Keratinocyte (primary cell): ENCODE results near the gene NCF4. TPM values are rescaled to one million over a fixed set of nuclear protein-coding genes. Genes with fewer than 3 reads are reported as not detected.

ENCODE experiments used
- DNase-seq: peaks from one replicate; pipeline ENCODE4 v3.0.0-alpha.2; 2011; ENCODE audit warnings: low read depth, missing footprints, low spot score
- FAIRE-seq: peaks from 2 replicates; lab custom pipeline; 2011; peaks lifted over from hg19 to GRCh38; lab: Jason Lieb, UNC
- H2AFZ ChIP-seq: 2 replicates; pipeline ENCODE4 v1.6.0; 2012; ENCODE audit warnings: low read length, control low read depth, inconsistent platforms; ENCODE audit not compliant: control insufficient read depth
- H3K27ac ChIP-seq: 2 replicates; pipeline ENCODE4 v1.5.1; 2011; ENCODE audit warnings: low read length; ENCODE audit not compliant: control insufficient read depth, insufficient read depth
- H3K27me3 ChIP-seq: 3 replicates; pipeline ENCODE4 v1.6.0; 2011; ENCODE audit warnings: low read length; ENCODE audit not compliant: control insufficient read depth, insufficient read depth; ENCODE audit errors: extremely low read depth
- H3K36me3 ChIP-seq, 2 experiments: 2 replicates in 1 of 2; 3 replicates in 1 of 2; pipeline ENCODE4 v1.5.1; 2011; ENCODE audit warnings: low read length in 2 of 2, mild to moderate bottlenecking in 1 of 2; ENCODE audit not compliant: control insufficient read depth in 2 of 2, insufficient read depth in 2 of 2; ENCODE audit errors: extremely low read depth in 1 of 2
- H3K4me1 ChIP-seq: 3 replicates; pipeline ENCODE4 v1.5.1; 2011; ENCODE audit warnings: low read length; ENCODE audit not compliant: control insufficient read depth, insufficient read depth; ENCODE audit errors: extremely low read depth
- H3K4me2 ChIP-seq: 3 replicates; pipeline ENCODE4 v1.6.0; 2011; ENCODE audit warnings: low read depth, low read length; ENCODE audit not compliant: control insufficient read depth, insufficient read depth; ENCODE audit errors: extremely low read depth
- H3K4me3 ChIP-seq, 3 experiments: fragments of 200-600 bp in 1 of 3; sonication (generic) in 1 of 3; 2 replicates in 2 of 3; 3 replicates in 1 of 3; pipeline ENCODE4 v1.5.1; 2011 to 2016; ENCODE audit warnings: low read length in 3 of 3, mild to moderate bottlenecking in 3 of 3, control low read depth in 2 of 3, inconsistent platforms in 1 of 3, low read depth in 1 of 3, mixed read lengths in 1 of 3, mixed run types in 1 of 3, moderate library complexity in 1 of 3; ENCODE audit not compliant: control insufficient read depth in 2 of 3, insufficient read depth in 2 of 3; ENCODE audit errors: extremely low read depth in 1 of 3
- H3K79me2 ChIP-seq: 2 replicates; pipeline ENCODE4 v1.6.0; 2012; ENCODE audit warnings: low read length; ENCODE audit not compliant: control insufficient read depth, insufficient read depth
- H3K9ac ChIP-seq: 3 replicates; pipeline ENCODE4 v1.6.0; 2011; ENCODE audit warnings: low read length; ENCODE audit not compliant: control insufficient read depth, insufficient read depth; ENCODE audit errors: extremely low read depth
- H3K9me1 ChIP-seq: 3 replicates; pipeline ENCODE4 v1.6.0; 2011; ENCODE audit warnings: low read length; ENCODE audit not compliant: control insufficient read depth, insufficient read depth; ENCODE audit errors: extremely low read depth
- H3K9me3 ChIP-seq: 2 replicates; pipeline ENCODE4 v1.5.1; 2012; ENCODE audit warnings: low read depth, low read length; ENCODE audit not compliant: control insufficient read depth
- H4K20me1 ChIP-seq: 3 replicates; pipeline ENCODE4 v1.6.0; 2011; ENCODE audit warnings: low read length; ENCODE audit not compliant: control insufficient read depth, insufficient read depth; ENCODE audit errors: extremely low read depth
- CTCF ChIP-seq, 3 experiments: IDR thresholded peaks in 1 of 3; conservative IDR thresholded peaks in 1 of 3; optimal IDR thresholded peaks in 1 of 3; 2 replicates in 2 of 3; 3 replicates in 1 of 3; pipeline versions ENCODE3 to v1.5.1; 2011; ENCODE audit warnings: low read length in 3 of 3, mild to moderate bottlenecking in 3 of 3, moderate library complexity in 2 of 3, control low read depth in 1 of 3, inconsistent platforms in 1 of 3; ENCODE audit not compliant: insufficient read depth in 2 of 3; ENCODE audit errors: extremely low read depth in 1 of 3
- EZH2 ChIP-seq: IDR thresholded peaks from one replicate; pipeline ENCODE4 v1.6.1; 2012; ENCODE audit warnings: inconsistent platforms, mild to moderate bottlenecking, low read length, moderate library complexity
- dilution Hi-C: fragments of 300-500 bp; cut with MboI; formaldehyde crosslinking; loops from one replicate; pipeline ENCODE4 v1.7.0; 2020; ENCODE audit warnings: low sequenced_read_pairs; ENCODE audit not compliant: extremely low pct_ligation_motif_present
- polyA plus RNA-seq, 5 experiments: library from polyadenylated mRNA; depleted of rRNA in 3 of 5; stranded (reverse) in 3 of 5; stranded (forward) in 1 of 5; unstranded in 1 of 5; fragments of >200 nt; gene quantifications; 1 replicate in 1 of 5; 2 replicates in 3 of 5; 3 replicates in 1 of 5; pipeline versions ENCODE4 v1.2.1 to v1.2.3, GENCODE V29; 2011 to 2012; ENCODE audit warnings: missing spikeins in 2 of 5, low read depth in 1 of 5, low replicate concordance in 1 of 5

NCF4 gene
- polyA plus RNA-seq, 1 donor (not counting 4 experiments of a cell fraction or from before 2014, with no cell fraction given): 0.42 TPM

DNA sequence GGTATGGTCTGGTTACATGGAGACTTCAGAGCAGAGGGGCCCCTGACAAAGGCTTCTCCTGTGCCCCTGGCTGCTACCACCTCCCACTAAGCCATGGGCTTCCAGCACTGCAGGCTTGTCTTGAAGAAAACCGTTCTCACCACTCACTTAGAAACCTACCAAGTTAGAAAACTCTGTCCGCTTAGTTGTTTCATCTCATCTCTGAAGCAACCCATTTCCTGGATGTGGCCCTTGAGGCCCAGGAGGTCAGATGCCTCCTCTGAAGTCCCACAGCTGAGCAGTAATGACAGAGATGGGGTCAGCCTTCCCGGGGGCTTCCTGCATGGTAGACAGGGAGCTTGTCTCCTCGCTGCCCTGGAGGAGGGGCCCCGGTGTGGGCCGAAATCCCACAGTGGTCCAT lies 65.5 kb downstream of the NCF4 start:
- Histone ChIP-seq H3K4me2 (no peak overlapping the region), H3K9me3 (no peaks in the 10 kb centered on the region), H3K9me1 (no peaks in the 10 kb centered on the region), H3K4me3 (no peak overlapping the region), H3K9ac (no peak overlapping the region), H3K79me2 (no peaks in the 10 kb centered on the region), H3K27me3 (peaks cover 13% of the 10 kb centered on the region), H3K36me3 (no peaks in the 10 kb centered on the region), H3K27ac (no peak overlapping the region), H2AFZ (no peak overlapping the region), H4K20me1 (no peaks in the 10 kb centered on the region), H3K4me1 (no peaks in the 10 kb centered on the region)
- DNase-seq (no peak), FAIRE-seq (no peak)
- dilution Hi-C loops: no loop called here
- TF ChIP-seq CTCF (optimal IDR thresholded peaks at IDR 0.05 in 1 of 3, IDR thresholded peaks at IDR 0.05 in 1 of 3, conservative IDR thresholded peaks at IDR 0.05 in 1 of 3; ENCODE audit: extremely low read depth in 1 of 3, insufficient read depth in 2 of 3, low read length in 3 of 3): no peak
- no peak for TF ChIP-seq EZH2

- FAIRE-seq: no peak
- no peak overlapping the region for H3K4me3 ChIP-seq
- H3K4me2 ChIP-seq: no peak overlapping the region
- dilution Hi-C loops: no loop called here
- H3K9ac ChIP-seq: no peak overlapping the region
- no peaks in the 10 kb centered on the region for H3K9me1 ChIP-seq
- no peaks in the 10 kb centered on the region for H3K79me2 ChIP-seq
- no peaks in the 10 kb centered on the region for H3K4me1 ChIP-seq
- H4K20me1 ChIP-seq: no peaks in the 10 kb centered on the region
- H2AFZ ChIP-seq: no peak overlapping the region
- no peak for DNase-seq
- peaks cover 8% of the 10 kb centered on the region for H3K27me3 ChIP-seq
- TF ChIP-seq EZH2 (no peak), CTCF (optimal IDR thresholded peaks at IDR 0.05 in 1 of 3, IDR thresholded peaks at IDR 0.05 in 1 of 3, conservative IDR thresholded peaks at IDR 0.05 in 1 of 3; ENCODE audit: extremely low read depth in 1 of 3, insufficient read depth in 2 of 3, low read length in 3 of 3) (no peak)
- no peaks in the 10 kb centered on the region for H3K9me3 ChIP-seq
- no peak overlapping the region for H3K27ac ChIP-seq
- no peaks in the 10 kb centered on the region for H3K36me3 ChIP-seq
These were observed 66.1 kb downstream of the NCF4 start for GRCh38 chr22:36926721-36927435.

Other genes with a start within 250 kb of the NCF4 start
- gene CACNG2, start 157.3 kb upstream of the NCF4 start, polyA plus RNA-seq: not detected in 3 replicates
- gene IFT27, start 84.9 kb upstream of the NCF4 start, polyA plus RNA-seq: 11.5 to 19.2 TPM (median 18.5 TPM) in 3 replicates
- not detected in 3 replicates for gene PVALB, start 44.0 kb upstream of the NCF4 start, polyA plus RNA-seq
- 0.02 to 0.08 TPM (median 0.08 TPM) in 3 replicates for gene CSF2RB, start 52.6 kb downstream of the NCF4 start, polyA plus RNA-seq
- 18.8 to 38.9 TPM (median 19.9 TPM) in 3 replicates for gene TST, start 158.4 kb downstream of the NCF4 start, polyA plus RNA-seq
- gene MPST, start 158.7 kb downstream of the NCF4 start, polyA plus RNA-seq: 23.5 to 37.9 TPM (median 27.8 TPM) in 3 replicates
- 16.3 to 22.6 TPM (median 18.6 TPM) in 3 replicates for gene KCTD17, start 190.7 kb downstream of the NCF4 start, polyA plus RNA-seq
- gene TMPRSS6, start 248.7 kb downstream of the NCF4 start, polyA plus RNA-seq: not detected in 3 replicates